Measurements from ENCODE around the gene TRHDE.

TRHDE gene

GRCh38 chr12:72282721-72283120 lies 10.6 kb downstream of the TRHDE start:
- Histone ChIP-seq H3K36me3 (no peaks in the 10 kb centered on the region), H3K9ac (no peak overlapping the region), H3K4me1 (no peaks in the 10 kb centered on the region), H4K20me1 (no peaks in the 10 kb centered on the region), H3K4me3 (no peak overlapping the region), H3K27me3 (no peaks in the 10 kb centered on the region), H3K27ac (no peak overlapping the region), H3K4me2 (no peak overlapping the region), H3K9me3 (replicated peaks in 1 of 11) (no peaks in the 10 kb centered on the region)
- TF ChIP-seq Cebpa-rat (IDR thresholded peaks at IDR 0.05), result no peak

DNA sequence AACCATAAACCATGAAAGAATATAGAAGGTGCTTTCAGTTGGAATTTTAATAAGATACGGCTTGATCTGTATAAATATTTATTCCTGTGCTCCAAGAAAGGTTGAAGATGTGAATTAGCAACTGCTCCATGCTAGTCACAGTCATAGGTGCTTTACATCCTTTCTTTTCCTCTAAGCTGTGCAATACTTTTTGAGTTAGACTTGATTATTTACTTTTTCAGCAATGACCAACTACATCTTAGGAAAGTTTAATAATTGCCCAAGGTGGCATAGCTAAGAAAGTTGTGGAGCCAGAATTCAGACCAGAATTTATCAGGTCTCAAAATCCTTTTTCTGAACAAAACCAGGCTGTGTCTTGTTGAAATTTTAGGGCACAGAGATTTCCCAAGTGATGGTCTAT lies 13.7 kb downstream of the TRHDE start:
- Histone ChIP-seq H3K27me3 (no peaks in the 10 kb centered on the region), H3K36me3 (no peaks in the 10 kb centered on the region), H3K4me2 (no peak overlapping the region), H3K27ac (no peak overlapping the region), H3K4me3 (no peak overlapping the region), H3K9me3 (replicated peaks in 1 of 11) (no peaks in the 10 kb centered on the region), H3K4me1 (no peaks in the 10 kb centered on the region), H4K20me1 (no peaks in the 10 kb centered on the region), H3K9ac (no peak overlapping the region)
- TF ChIP-seq Cebpa-rat (IDR thresholded peaks at IDR 0.05), result no peak

DNA sequence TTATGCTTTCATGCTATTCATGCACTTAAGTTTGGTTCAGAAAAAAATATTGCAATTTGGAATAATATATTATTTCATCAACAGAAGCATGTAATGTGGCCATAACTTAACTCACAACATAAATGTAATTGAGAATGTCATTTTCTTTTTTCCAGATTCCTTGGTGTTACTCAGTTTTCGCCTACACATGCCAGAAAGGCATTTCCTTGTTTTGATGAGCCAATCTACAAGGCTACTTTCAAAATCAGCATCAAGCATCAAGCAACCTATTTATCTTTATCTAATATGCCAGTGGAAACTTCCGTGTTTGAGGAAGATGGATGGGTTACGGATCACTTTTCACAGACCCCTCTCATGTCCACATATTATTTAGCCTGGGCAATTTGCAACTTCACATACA lies 14.4 kb downstream of the TRHDE start:
- Histone ChIP-seq H3K36me3 (no peaks in the 10 kb centered on the region), H4K20me1 (no peaks in the 10 kb centered on the region), H3K9me3 (replicated peaks in 1 of 11) (no peaks in the 10 kb centered on the region), H3K4me2 (no peak overlapping the region), H3K27ac (no peak overlapping the region), H3K4me1 (no peaks in the 10 kb centered on the region), H3K4me3 (no peak overlapping the region), H3K27me3 (no peaks in the 10 kb centered on the region), H3K9ac (no peak overlapping the region)
- TF ChIP-seq Cebpa-rat (IDR thresholded peaks at IDR 0.05), result no peak

GRCh38 chr12:72288436-72288835 lies 16.3 kb downstream of the TRHDE start:
- no peaks in the 10 kb centered on the region for H3K27me3 ChIP-seq
- no peak for TF ChIP-seq Cebpa-rat (IDR thresholded peaks at IDR 0.05)
- H3K9me3 ChIP-seq (replicated peaks in 1 of 11), result no peaks in the 10 kb centered on the region
- H3K27ac ChIP-seq, result no peak overlapping the region
- no peaks in the 10 kb centered on the region for H3K4me1 ChIP-seq
- no peaks in the 10 kb centered on the region for H3K36me3 ChIP-seq
- H4K20me1 ChIP-seq, result no peaks in the 10 kb centered on the region
- no peak overlapping the region for H3K4me3 ChIP-seq
- H3K9ac ChIP-seq, result no peak overlapping the region
- H3K4me2 ChIP-seq, result no peak overlapping the region

- Histone ChIP-seq H3K9me3 (replicated peaks in 1 of 11) (no peaks in the 10 kb centered on the region), H3K4me1 (no peaks in the 10 kb centered on the region), H3K4me3 (no peak overlapping the region), H3K27me3 (no peaks in the 10 kb centered on the region), H3K9ac (no peak overlapping the region), H3K4me2 (no peak overlapping the region), H4K20me1 (no peaks in the 10 kb centered on the region), H3K36me3 (no peaks in the 10 kb centered on the region), H3K27ac (no peak overlapping the region)
- no peak for TF ChIP-seq Cebpa-rat (IDR thresholded peaks at IDR 0.05)
These were observed 16.7 kb downstream of the TRHDE start for GRCh38 chr12:72288911-72289310.

- no peak for TF ChIP-seq Cebpa-rat (IDR thresholded peaks at IDR 0.05)
- no peak overlapping the region for H3K4me2 ChIP-seq
- no peaks in the 10 kb centered on the region for H3K27me3 ChIP-seq
- H3K4me3 ChIP-seq, result no peak overlapping the region
- H3K9me3 ChIP-seq (replicated peaks in 1 of 11), result no peaks in the 10 kb centered on the region
- H3K9ac ChIP-seq, result no peak overlapping the region
- no peak overlapping the region for H3K27ac ChIP-seq
- H3K4me1 ChIP-seq, result no peaks in the 10 kb centered on the region
- H4K20me1 ChIP-seq, result no peaks in the 10 kb centered on the region
- no peaks in the 10 kb centered on the region for H3K36me3 ChIP-seq
These were observed 17.5 kb downstream of the TRHDE start for GRCh38 chr12:72289633-72290032.

DNA sequence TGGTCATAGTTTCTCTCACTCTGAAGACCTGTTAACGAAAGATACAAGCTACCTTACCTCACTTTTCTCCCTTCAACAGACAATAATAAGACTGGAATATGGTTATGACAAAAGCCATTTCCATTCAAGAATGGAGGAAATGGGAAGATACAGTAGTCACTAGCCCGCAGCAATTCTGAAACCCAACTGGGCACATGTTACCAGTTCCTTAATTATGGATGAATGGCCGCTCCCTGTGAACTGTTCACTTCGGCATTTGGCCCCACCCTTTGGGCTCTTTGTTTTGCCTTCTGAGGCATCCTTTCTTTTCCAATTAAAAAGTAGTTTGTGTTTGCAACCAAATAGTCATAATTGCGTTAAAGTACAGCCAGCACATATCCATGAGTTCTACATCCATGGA lies 19.0 kb downstream of the TRHDE start:
- TF ChIP-seq Cebpa-rat (IDR thresholded peaks at IDR 0.05), result no peak
- no peaks in the 10 kb centered on the region for H3K4me1 ChIP-seq
- no peak overlapping the region for H3K27ac ChIP-seq
- no peaks in the 10 kb centered on the region for H3K36me3 ChIP-seq
- no peaks in the 10 kb centered on the region for H3K9me3 ChIP-seq (replicated peaks in 1 of 11)
- no peak overlapping the region for H3K4me3 ChIP-seq
- H3K9ac ChIP-seq, result no peak overlapping the region
- no peaks in the 10 kb centered on the region for H3K27me3 ChIP-seq
- H3K4me2 ChIP-seq, result no peak overlapping the region
- H4K20me1 ChIP-seq, result no peaks in the 10 kb centered on the region

DNA sequence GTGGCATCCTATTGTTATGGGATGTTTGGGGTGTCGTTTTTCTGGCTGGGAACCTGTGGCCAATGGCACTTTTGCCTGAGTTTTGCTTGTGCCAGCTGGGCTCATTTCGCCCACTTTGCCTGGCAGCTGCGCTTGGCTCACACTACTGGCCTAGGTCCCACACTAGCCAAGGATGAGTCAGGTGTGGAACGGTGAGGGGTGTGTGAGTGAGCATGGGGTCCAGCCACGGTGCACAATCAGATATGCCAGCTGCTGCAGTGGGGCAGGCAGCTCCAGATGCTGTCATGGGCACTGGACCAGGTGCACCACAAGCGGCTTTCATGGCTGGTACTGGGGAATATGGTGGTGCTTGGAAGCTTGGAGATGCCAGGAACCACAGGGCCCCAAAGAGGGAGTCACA lies 21.5 kb downstream of the TRHDE start:
- H3K27me3 ChIP-seq, result no peaks in the 10 kb centered on the region
- H3K27ac ChIP-seq, result no peak overlapping the region
- H4K20me1 ChIP-seq, result no peaks in the 10 kb centered on the region
- H3K4me1 ChIP-seq, result no peaks in the 10 kb centered on the region
- no peak overlapping the region for H3K9ac ChIP-seq
- no peaks in the 10 kb centered on the region for H3K36me3 ChIP-seq
- H3K9me3 ChIP-seq (replicated peaks in 1 of 11), result no peaks in the 10 kb centered on the region
- no peak overlapping the region for H3K4me3 ChIP-seq
- TF ChIP-seq Cebpa-rat (IDR thresholded peaks at IDR 0.05), result no peak
- H3K4me2 ChIP-seq, result no peak overlapping the region

- H3K9me3 ChIP-seq (replicated peaks in 1 of 11), result no peaks in the 10 kb centered on the region
- H3K4me2 ChIP-seq, result no peak overlapping the region
- H4K20me1 ChIP-seq, result no peaks in the 10 kb centered on the region
- H3K27ac ChIP-seq, result no peak overlapping the region
- H3K9ac ChIP-seq, result no peak overlapping the region
- H3K36me3 ChIP-seq, result no peaks in the 10 kb centered on the region
- no peak for TF ChIP-seq Cebpa-rat (IDR thresholded peaks at IDR 0.05)
- H3K27me3 ChIP-seq, result no peaks in the 10 kb centered on the region
- no peaks in the 10 kb centered on the region for H3K4me1 ChIP-seq
- H3K4me3 ChIP-seq, result no peak overlapping the region
These were observed 22.9 kb downstream of the TRHDE start for GRCh38 chr12:72295101-72295500.

DNA sequence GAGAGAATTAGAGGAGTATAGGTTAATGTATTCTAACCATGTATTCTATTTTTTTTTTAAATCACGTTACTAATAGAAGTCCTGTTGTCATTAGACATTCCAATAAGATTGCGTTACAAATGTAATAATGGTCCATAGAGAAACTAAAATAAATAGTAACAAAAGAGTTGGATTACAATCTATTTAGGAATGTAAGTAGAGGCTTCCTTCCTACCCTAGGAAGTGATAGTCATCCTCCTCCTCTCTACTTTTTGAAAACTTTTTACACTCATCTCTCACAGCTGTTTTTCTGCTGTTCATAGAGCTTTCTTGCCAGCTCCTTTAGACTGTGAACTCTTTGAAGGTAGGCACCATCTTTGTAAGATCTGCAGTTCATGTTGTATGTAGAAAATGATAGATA lies 23.6 kb downstream of the TRHDE start:
- H3K27ac ChIP-seq, result no peak overlapping the region
- no peaks in the 10 kb centered on the region for H3K36me3 ChIP-seq
- no peak overlapping the region for H3K9ac ChIP-seq
- no peaks in the 10 kb centered on the region for H3K27me3 ChIP-seq
- no peaks in the 10 kb centered on the region for H3K4me1 ChIP-seq
- no peaks in the 10 kb centered on the region for H3K9me3 ChIP-seq (replicated peaks in 1 of 11)
- no peak for TF ChIP-seq Cebpa-rat (IDR thresholded peaks at IDR 0.05)
- no peak overlapping the region for H3K4me2 ChIP-seq
- H3K4me3 ChIP-seq, result no peak overlapping the region
- no peaks in the 10 kb centered on the region for H4K20me1 ChIP-seq

- no peak overlapping the region for H3K27ac ChIP-seq
- no peaks in the 10 kb centered on the region for H3K36me3 ChIP-seq
- no peak for TF ChIP-seq Cebpa-rat (IDR thresholded peaks at IDR 0.05)
These were observed 24.2 kb downstream of the TRHDE start for GRCh38 chr12:72296389-72296788.

More at GRCh38 chr12:72296389-72296788, 24.2 kb downstream of the TRHDE start:
- H3K9me3 ChIP-seq (replicated peaks in 1 of 11), result no peaks in the 10 kb centered on the region
- H3K4me1 ChIP-seq, result no peaks in the 10 kb centered on the region
- no peaks in the 10 kb centered on the region for H3K27me3 ChIP-seq
- H3K4me2 ChIP-seq, result no peak overlapping the region
- no peak overlapping the region for H3K9ac ChIP-seq
- H3K4me3 ChIP-seq, result no peak overlapping the region
- H4K20me1 ChIP-seq, result no peaks in the 10 kb centered on the region
